NCI-H1092 (cell line): ENCODE measurements around the gene NOL11.
A peak's percentile ranks its signal among the peaks of the same experiment; 100 is the strongest.
"Not testable (repeated sequence)": the region's sequence is repeated elsewhere in the genome, so short reads cannot be mapped to it uniquely, and the experiment has no call there.

Experiments
- DNase-seq: peaks from one replicate; lab custom pipeline; 2025; lab: John Stamatoyannopoulos, UW

Gene NOL11

GRCh38 chr17:67717624-67718324, at the start of gene NOL11:
Gene NOL11, plus strand, starts transcription at chr17:67717936. Its CDS starts 12 bp downstream, at chr17:67717948.
- DNase-seq = peak; percentile 98

GRCh38 chr17:67671493-67671892, 46.2 kb upstream of the NOL11 start:
- DNase-seq = peak; percentile 47

DNA sequence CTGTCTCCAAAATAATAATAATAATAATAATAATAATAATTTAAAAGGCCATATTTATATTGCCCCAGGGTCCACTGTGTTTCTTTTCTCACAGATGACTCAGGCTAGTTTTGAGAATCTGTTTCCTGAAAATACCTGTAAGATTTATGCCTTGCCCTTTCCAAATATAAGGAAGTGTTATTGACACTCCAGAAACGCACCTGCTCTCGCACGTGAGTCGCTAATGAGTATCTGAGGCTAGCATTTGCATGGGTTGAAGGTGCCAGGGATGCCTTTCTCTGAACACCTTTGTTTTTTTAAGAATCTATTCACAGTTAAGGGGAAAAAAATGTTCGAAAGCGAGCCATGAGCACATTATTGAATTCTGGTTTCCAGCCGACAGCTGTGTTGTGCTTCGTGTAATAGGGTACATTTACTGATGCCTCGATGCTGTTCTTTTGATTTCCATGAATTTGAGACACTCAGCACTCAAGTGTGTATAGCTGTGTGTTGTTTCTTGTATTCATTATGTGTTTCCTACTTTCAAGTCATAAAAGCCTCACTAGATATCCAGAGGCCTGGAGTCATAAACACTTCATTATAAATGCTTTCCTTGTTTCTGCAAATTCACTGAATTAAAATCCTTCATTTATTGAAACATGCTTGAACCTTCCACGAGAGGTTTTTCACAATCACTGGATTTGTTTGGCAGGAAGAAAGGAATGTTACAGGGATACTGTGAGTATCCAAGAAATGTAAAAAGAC, 45.0 kb upstream of the NOL11 start:
- DNase-seq = peak; percentile 46

DNA sequence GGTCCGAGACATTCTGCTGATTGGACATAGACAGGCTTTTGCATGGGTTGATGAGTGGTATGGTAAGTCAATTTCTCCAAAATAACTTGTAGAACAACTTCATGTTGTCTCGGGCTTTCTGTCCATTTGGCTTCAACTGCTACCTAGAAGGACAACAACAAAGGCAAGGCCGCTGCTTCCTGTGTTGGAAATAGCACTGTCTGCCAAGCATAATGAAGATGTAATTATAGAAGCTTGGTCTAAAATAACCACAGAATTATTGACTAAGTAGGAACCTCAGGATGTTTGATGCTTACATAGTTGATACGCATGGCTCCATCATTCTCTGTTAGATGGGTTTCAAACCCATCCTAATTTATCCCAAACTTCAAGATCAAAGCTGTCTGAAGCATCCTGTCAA, 42.3 kb upstream of the NOL11 start:
- DNase-seq = no peak

DNA sequence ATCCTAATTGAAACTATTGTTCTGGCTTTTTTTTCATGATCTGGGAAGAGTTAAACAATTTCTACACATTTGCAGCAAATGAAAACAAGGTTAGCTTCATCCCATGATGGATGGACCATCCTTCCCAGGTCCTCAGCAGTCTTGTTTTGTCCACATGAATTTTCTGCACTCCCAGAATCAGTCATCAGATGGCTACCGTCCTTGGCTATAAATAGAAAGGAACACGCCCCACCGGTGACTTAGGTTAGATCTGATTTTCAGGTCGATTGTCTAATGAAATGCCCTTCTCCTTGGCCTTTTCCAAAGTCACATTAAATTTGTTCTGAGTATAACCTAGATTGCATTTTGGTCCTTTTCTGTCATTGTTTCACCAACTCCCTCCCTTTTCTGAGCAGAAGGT, 41.4 kb upstream of the NOL11 start:
- DNase-seq = no peak

DNA sequence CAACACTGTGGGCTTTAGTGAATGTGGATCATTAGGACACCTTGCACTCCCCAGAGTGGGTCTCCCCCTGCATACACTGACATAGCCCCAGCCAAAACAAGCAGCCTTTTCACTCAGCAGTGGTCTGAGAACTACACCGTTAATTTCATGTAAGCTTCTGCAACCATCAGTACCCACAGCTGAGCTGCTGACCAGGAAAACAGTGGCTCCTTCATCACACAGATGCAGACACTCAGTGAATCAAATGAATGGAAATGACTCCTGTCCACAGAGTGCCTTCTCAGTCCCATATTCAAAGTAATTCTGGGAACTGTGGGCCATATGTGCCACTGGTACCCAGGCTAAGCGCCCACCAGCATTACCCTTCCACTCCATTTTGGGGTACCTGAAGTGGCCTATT, 39.3 kb upstream of the NOL11 start:
- DNase-seq = no peak

DNA sequence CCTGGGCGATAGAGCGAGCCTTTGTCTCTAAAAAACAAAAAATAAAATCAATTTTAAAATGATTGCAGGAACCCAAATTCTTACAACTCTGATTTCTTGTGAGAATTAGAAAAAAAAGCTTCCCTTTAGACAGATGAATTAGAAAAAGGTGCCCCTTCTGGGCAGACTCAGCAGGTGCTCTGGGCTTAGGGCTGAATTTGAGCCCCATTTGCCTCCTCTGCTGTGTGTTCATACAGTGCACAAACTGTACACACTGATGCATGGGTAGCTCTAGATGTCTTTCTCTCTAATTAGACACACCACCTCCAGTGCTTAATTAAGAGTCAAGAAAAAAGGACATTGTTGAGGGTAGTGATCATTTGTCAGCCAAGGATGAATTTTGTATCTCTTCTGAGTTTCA, 38.5 kb upstream of the NOL11 start:
- no peak for DNase-seq

DNA sequence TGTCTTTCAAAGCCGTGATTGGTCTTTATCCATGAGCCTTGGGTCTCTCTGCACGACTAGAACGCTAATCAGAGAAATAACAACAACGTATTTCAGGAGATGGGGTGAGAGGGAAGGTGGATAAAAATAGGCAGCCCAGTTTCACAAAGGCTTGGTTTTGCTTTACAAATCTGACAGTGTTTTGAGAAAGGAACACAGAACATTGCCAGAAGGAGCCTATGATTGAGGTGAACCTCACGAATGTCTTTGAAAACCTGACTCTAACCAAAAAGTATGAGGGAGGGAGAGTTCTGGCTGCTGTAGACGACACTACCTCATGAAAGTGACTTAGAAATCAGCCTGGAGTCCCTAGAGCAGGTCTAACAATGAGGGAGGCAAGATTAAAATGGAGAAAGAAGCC, 38.0 kb upstream of the NOL11 start:
- no peak for DNase-seq

- no peak for DNase-seq
Measured at GRCh38 chr17:67680445-67681224, 37.1 kb upstream of the NOL11 start.

DNA sequence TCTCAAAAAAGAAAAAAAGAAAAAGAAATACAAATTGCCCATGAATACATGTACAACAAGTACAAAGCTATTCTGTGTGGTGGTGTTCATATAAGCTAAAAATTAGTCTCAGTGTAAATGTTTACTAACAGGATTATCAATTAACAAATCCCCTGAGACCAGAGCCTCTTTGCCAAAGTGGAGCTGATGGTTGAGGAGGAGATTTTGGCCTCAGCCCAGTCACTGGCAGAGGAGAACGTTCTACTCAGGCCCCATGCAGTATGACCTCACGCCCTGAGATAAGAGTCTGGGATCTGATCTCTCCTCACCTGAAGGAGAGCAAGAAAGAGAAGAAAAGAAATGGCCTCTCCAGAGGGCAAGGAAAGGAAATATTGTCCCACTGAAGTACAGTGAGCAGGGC, 35.5 kb upstream of the NOL11 start:
- peak; percentile 19 for DNase-seq

- DNase-seq = no peak
Measured at GRCh38 chr17:67685351-67685750, 32.4 kb upstream of the NOL11 start.

GRCh38 chr17:67686241-67686640, 31.5 kb upstream of the NOL11 start:
- no peak for DNase-seq

GRCh38 chr17:67687511-67687910, 30.2 kb upstream of the NOL11 start:
- DNase-seq = no peak

- peak; percentile 62 for DNase-seq
Measured at GRCh38 chr17:67689534-67690177, 28.1 kb upstream of the NOL11 start.

- DNase-seq = no peak
Measured at GRCh38 chr17:67693811-67694210, 23.9 kb upstream of the NOL11 start.

DNA sequence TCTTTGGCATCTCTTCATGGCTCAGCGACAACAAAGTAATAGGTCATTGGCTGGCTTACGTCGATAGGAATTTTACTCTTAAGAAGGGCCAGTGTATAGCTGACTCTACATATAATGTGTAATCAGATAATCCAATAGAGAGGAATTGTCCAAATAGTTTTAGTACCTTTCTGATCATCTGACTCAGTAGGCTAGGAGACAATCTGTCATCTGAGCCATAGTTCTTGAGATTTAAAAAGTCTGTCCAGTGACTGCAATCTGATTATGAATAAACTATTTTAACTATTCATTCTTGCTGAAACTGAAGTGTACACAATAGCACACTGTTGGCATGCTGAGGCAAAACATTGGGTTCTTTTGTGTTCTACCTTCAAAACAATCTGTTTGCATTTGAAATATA, 21.4 kb upstream of the NOL11 start:
- no peak for DNase-seq

GRCh38 chr17:67696853-67697498, 20.8 kb upstream of the NOL11 start:
- no peak for DNase-seq

GRCh38 chr17:67700037-67700724, 17.6 kb upstream of the NOL11 start:
- no peak for DNase-seq

- no peak for DNase-seq
Measured at GRCh38 chr17:67700725-67701119, 17.0 kb upstream of the NOL11 start.

DNA sequence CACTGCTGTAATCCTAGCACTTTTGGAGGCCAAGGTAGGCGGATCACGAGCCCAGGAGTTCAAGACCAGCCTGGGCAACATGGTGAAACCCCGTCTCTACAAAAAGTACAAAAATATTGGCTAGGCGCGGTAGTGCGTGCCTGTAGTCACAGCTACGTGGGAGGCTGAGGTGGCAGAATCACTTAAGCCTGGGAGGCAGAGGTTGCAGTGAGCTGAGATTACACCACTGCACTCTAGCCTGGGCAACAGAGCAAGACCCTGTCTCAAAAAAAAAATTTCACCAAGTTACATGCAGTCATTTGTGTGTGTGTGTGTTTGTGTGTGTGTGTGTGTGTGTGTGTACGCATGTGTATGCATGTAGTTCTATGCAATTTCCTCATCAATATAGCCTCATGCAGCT, 14.9 kb upstream of the NOL11 start:
- not testable (repeated sequence) for DNase-seq

DNA sequence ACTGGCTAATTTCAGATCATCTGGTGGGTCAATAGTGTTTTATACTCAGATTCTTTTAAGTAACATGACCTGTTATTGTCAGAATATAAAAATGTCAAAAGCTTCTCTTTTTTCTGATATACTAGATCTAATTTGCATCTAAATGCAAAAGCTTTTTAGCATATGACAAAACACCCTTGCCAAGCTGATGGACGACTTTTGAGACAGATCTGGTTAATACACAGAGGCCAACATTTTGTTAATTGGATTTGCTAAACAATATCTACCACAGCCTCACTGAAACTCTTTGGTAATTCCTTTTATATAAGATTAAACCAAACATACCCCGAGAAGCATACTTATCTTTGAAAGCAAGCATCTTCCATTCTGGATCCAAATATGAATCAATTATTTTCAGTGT, 10.3 kb upstream of the NOL11 start:
- no peak for DNase-seq
